NAMALWA (cell line): ENCODE measurements around the gene JSRP1.
A peak's percentile ranks its signal among the peaks of the same experiment; 100 is the strongest.

Experiments
- DNase-seq: peaks from one replicate; pipeline ENCODE4 v3.0.0-alpha.2; 2015; ENCODE audit warnings: low spot score

The JSRP1 gene

GRCh38 chr19:2232286-2233151 lies 23.7 kb downstream of the JSRP1 start:
- no peak for DNase-seq

GRCh38 chr19:2231621-2232221 lies 24.5 kb downstream of the JSRP1 start:
- no peak for DNase-seq

- DNase-seq = no peak
These were observed 25.2 kb downstream of the JSRP1 start for GRCh38 chr19:2230807-2231533.

GRCh38 chr19:2230033-2230531 lies 26.1 kb downstream of the JSRP1 start:
- DNase-seq = no peak

GRCh38 chr19:2229103-2230032 lies 26.8 kb downstream of the JSRP1 start:
- no peak for DNase-seq

GRCh38 chr19:2228157-2229030 lies 27.8 kb downstream of the JSRP1 start:
- DNase-seq = no peak

GRCh38 chr19:2227415-2228156 lies 28.6 kb downstream of the JSRP1 start:
- no peak for DNase-seq

GRCh38 chr19:2226840-2227360 lies 29.3 kb downstream of the JSRP1 start:
- no peak for DNase-seq

GRCh38 chr19:2226051-2226839 lies 30.0 kb downstream of the JSRP1 start:
- no peak for DNase-seq

GRCh38 chr19:2225415-2226050 lies 30.7 kb downstream of the JSRP1 start:
- DNase-seq = no peak

- DNase-seq = no peak
These were observed 31.4 kb downstream of the JSRP1 start for GRCh38 chr19:2224754-2225349.

- peak; percentile 43 for DNase-seq
These were observed 32.3 kb downstream of the JSRP1 start for GRCh38 chr19:2223959-2224358.

GRCh38 chr19:2223391-2223790 lies 32.8 kb downstream of the JSRP1 start:
- no peak for DNase-seq

GRCh38 chr19:2221918-2222317 lies 34.3 kb downstream of the JSRP1 start:
- no peak for DNase-seq

- DNase-seq = no peak
These were observed 34.9 kb downstream of the JSRP1 start for GRCh38 chr19:2221250-2221831.

GRCh38 chr19:2219726-2220125 lies 36.5 kb downstream of the JSRP1 start:
- no peak for DNase-seq

- no peak for DNase-seq
These were observed 38.6 kb downstream of the JSRP1 start for GRCh38 chr19:2217591-2217990.
